Gastrocnemius medialis (tissue), 4 donors: ENCODE results near the gene STX17.

Experiments used
- CTCF ChIP-seq, 5 experiments: fragments of 450-650 bp in 3 of 5; fragments of 200-600 bp in 2 of 5; sonication (generic) in 2 of 5; IDR thresholded peaks in 4 of 5; conservative IDR thresholded peaks in 1 of 5; 1 replicate in 4 of 5; 2 replicates in 1 of 5; pipeline ENCODE4 v1.5.1; 2016 to 2019; ENCODE audit warnings: antibody characterized with exemption in 5 of 5, mild to moderate bottlenecking in 3 of 5, moderate library complexity in 3 of 5
- POLR2A ChIP-seq, 2 donors: fragments of 450-650 bp; IDR thresholded peaks; one replicate each; pipeline ENCODE4 v1.6.1; 2017; ENCODE audit warnings: antibody characterized with exemption in 2 of 2, mild to moderate bottlenecking in 2 of 2, moderate library complexity in 2 of 2

- no peak for TF ChIP-seq CTCF (IDR thresholded peaks at IDR 0.05 in 4 of 5, conservative IDR thresholded peaks at IDR 0.05 in 1 of 5)
- no peak for TF ChIP-seq POLR2A (IDR thresholded peaks at IDR 0.05)
Observed at GRCh38 chr9:99922711-99923030, 16.2 kb downstream of the STX17 start.
